Measurements from ENCODE around the gene ALOX15. TPM values are rescaled to one million over a fixed set of nuclear protein-coding genes. Genes with fewer than 3 reads are reported as not detected.

ALOX15 gene
- total and polyA plus RNA-seq, 9 of the 15 experiments (the other 6 are each of a cell fraction or from before 2014, with no cell fraction given) = not detected

DNA sequence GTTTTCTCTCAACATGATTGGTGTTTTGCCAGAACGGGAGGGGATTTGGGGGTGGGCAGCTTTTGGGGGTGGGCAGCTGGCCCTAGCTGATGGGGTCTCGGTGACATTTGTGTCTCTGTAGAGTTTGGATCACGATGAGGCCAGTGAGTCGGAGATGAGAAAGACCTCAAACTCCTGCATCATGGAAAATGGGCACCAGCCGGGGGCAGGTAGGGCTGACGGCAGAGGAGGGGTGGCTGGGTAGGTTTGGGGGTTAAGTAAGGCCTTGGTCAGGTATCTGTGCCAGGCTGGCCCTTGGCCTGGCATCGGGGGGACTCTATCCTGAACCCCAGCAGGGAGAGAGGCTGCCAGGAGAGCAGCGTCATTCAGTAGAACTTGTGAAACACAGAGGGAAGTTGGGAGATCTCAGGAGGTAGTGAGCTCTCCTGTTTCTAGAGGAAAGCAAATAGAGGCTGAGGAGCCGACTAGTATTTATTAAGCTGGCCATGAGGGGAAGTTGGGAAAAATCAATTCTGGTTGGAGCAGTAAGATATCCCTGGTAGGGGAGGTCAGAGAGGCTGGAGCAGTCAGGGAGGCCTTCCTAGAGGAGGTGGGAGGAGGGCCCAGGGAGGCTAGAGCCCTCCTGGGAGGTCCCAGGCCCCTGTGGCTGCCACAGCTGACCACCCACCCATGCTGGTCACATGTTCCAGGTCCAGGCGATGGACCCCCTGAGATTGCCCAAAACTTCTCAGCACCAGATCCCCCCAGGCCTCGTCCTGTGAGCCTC is 49.1 kb downstream of the ALOX15 start:
- H3K36me3 ChIP-seq (ENCODE audit: control insufficient read depth, insufficient read depth, low read length) = no peaks in the 10 kb centered on the region
- peaks cover 6 to 20% of the 10 kb centered on the region in 2 experiments; a peak in 4 of 5 replicates for H3K4me1 ChIP-seq (replicated peaks in 1 of 2; ENCODE audit: control insufficient read depth in 2 of 2, insufficient read depth in 2 of 2, low read length in 2 of 2)
- H3K9ac ChIP-seq (ENCODE audit: insufficient read depth in 1 of 2, low read depth in 2 of 2, low read length in 2 of 2) = no peak overlapping the region
- H3K9me1 ChIP-seq (ENCODE audit: control insufficient read depth, insufficient read depth, low read length) = no peaks in the 10 kb centered on the region
- no peak overlapping the region for H3K4me3 ChIP-seq
- WGBS (ENCODE audit: insufficient coverage, low coverage, missing lambda C conversion rate) = 0% methylated on average over 3 of the region's 11 CpGs
- POLR2A ChIA-PET = interaction anchor here (0.6 kb wide), 1 partner anchor 41 kb away, joined by 3 read pairs; no protein-coding TSS in a partner anchor
- FAIRE-seq = no peak
- H3K4me2 ChIP-seq (ENCODE audit: insufficient read depth, low read length) = no peak overlapping the region
- H3K9me3 ChIP-seq (replicated peaks; ENCODE audit: control insufficient read depth, insufficient read depth, low read depth, low read length) = no peaks in the 10 kb centered on the region
- H3K27me3 ChIP-seq (ENCODE audit: control insufficient read depth in 2 of 2, insufficient read depth in 2 of 2, low read length in 2 of 2) = peaks cover 2 to 75% of the 10 kb centered on the region in 2 experiments; a peak in 4 of 5 replicates
- DNase-seq (ENCODE audit: extremely low read depth in 1 of 4, low spot score in 3 of 4) = no peak
- TF ChIP-seq, protein P1, sequence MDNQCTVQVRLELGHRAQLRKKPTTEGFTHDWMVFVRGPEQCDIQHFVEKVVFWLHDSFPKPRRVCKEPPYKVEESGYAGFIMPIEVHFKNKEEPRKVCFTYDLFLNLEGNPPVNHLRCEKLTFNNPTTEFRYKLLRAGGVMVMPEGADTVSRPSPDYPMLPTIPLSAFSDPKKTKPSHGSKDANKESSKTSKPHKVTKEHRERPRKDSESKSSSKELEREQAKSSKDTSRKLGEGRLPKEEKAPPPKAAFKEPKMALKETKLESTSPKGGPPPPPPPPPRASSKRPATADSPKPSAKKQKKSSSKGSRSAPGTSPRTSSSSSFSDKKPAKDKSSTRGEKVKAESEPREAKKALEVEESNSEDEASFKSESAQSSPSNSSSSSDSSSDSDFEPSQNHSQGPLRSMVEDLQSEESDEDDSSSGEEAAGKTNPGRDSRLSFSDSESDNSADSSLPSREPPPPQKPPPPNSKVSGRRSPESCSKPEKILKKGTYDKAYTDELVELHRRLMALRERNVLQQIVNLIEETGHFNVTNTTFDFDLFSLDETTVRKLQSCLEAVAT (IDR thresholded peaks at IDR 0.05) = no peak
- no peak for TF ChIP-seq YBX1 (IDR thresholded peaks at IDR 0.05)
- peak; percentile 76 for TF ChIP-seq ZFP36 (IDR thresholded peaks at IDR 0.05; ENCODE audit: low read depth, low read length, partially characterized antibody)
- no peak overlapping the region for H3K27ac ChIP-seq (ENCODE audit: extremely low read depth, low read depth, low read length)
- in situ Hi-C loops (cut with MboI) (no loop called here), intact Hi-C loops (cut with micrococcal nuclease) (no loop called here)
- H3K79me2 ChIP-seq (ENCODE audit: control insufficient read depth, insufficient read depth, low read length) = no peaks in the 10 kb centered on the region
- peaks cover 12% of the 10 kb centered on the region; the same call in 1 of the 2 replicates for H4K20me1 ChIP-seq (replicated peaks; ENCODE audit: control insufficient read depth, insufficient read depth, low read length)
- CTCF ChIA-PET (ENCODE audit: low intra/inter-chr PET ratio) = no interaction called here
- BruUV-seq (replicated peaks) = no TSS peak
- H2AFZ ChIP-seq (ENCODE audit: low read depth, low read length) = no peak overlapping the region
- ATAC-seq = no peak

Data from K562 (cell line).